ENCODE data around the gene CLEC9A. TPM values are rescaled to one million over a fixed set of nuclear protein-coding genes. Genes with fewer than 3 reads are reported as not detected.

The CLEC9A gene
- total RNA-seq, 1 experiment from 2014 or later, result not detected

DNA sequence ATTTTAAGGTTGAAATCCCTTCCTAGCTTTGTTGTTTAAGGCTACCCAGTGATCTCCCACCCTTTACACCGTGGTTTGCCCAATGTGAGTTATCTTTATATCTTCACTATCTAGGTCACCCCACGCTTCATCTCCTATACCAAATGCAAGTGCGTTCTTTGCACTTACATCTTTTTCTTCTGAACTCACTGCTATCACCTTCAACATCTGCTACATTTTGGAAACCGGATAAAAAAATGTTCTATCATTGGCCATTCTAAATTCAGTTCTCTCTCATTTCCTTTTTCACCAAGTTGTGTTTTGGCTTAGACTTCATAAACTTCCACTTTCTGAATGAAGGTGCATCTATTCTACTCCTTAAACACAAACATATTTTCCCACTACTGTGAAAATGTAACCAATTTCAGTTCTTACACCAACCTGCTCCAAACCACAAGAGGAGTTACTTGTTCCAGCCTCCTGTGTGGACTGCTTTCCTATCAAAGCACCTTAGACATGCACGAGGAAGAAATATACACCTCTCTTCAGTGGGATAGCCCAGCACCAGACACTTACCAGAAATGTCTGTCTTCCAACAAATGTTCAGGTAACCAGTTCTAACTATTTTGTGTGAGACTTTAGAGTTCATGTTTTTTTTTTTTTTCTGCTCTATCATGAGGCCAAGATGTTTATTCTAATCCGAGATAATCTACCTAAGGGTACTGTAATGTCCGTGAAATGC lies 21.9 kb downstream of the CLEC9A start:
- BruUV-seq (replicated peaks), result no TSS peak
- POLR2A ChIA-PET, result no interaction called here

DNA sequence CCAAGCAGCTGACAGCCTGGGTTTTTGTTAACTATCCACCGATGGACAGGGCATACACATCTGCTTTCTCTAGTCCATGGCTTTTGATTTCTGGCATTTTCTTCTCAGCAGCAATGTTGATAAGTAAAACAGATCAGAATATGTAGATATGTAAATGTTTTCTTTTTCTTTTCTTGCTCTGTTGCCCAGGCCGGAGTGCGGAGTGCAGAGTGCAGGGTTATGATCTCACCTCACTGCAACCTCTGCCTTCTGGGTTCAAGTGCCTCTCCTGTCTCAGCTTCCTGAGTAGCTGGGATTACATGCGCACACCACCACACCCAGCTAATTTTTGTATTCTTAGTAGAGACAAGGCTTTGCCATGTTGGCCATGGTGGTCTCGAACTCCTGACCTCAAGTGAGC lies 27.9 kb downstream of the CLEC9A start:
- no TSS peak for BruUV-seq (replicated peaks)
- no peaks in the 10 kb centered on the region for H3K36me3 Mint-ChIP-seq (ENCODE audit: insufficient read depth, unreplicated experiment)
- H3K4me1 Mint-ChIP-seq (ENCODE audit: low read depth, unreplicated experiment), result no peaks in the 10 kb centered on the region
- no peak for DNase-seq
- no peaks in the 10 kb centered on the region for H3K4me1 ChIP-seq
- TF ChIP-seq, protein P1, sequence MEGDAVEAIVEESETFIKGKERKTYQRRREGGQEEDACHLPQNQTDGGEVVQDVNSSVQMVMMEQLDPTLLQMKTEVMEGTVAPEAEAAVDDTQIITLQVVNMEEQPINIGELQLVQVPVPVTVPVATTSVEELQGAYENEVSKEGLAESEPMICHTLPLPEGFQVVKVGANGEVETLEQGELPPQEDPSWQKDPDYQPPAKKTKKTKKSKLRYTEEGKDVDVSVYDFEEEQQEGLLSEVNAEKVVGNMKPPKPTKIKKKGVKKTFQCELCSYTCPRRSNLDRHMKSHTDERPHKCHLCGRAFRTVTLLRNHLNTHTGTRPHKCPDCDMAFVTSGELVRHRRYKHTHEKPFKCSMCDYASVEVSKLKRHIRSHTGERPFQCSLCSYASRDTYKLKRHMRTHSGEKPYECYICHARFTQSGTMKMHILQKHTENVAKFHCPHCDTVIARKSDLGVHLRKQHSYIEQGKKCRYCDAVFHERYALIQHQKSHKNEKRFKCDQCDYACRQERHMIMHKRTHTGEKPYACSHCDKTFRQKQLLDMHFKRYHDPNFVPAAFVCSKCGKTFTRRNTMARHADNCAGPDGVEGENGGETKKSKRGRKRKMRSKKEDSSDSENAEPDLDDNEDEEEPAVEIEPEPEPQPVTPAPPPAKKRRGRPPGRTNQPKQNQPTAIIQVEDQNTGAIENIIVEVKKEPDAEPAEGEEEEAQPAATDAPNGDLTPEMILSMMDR (IDR thresholded peaks at IDR 0.05; ENCODE audit: insufficient read depth in 1 of 2, low read depth in 1 of 2, low read length in 1 of 2, severe bottlenecking in 1 of 2, unreplicated experiment in 1 of 2), result no peak
- no peaks in the 10 kb centered on the region for H3K9me3 Mint-ChIP-seq (ENCODE audit: unreplicated experiment)
- H3K4me3 Mint-ChIP-seq (ENCODE audit: unreplicated experiment), result no peak overlapping the region
- POLR2A ChIA-PET, result no interaction called here
- H3K27me3 Mint-ChIP-seq (ENCODE audit: insufficient read depth, unreplicated experiment), result peaks cover 4% of the 10 kb centered on the region
- no peak overlapping the region for H3K4me3 ChIP-seq (ENCODE audit: low read depth, low read length)
- H3K27ac Mint-ChIP-seq (ENCODE audit: unreplicated experiment), result no peak overlapping the region
- no peaks in the 10 kb centered on the region for H3K27me3 ChIP-seq (replicated peaks; ENCODE audit: control insufficient read depth, insufficient read depth, low read length)
- H3K9me3 ChIP-seq, result no peaks in the 10 kb centered on the region; the same call in none of the 2 replicates
- CTCF ChIA-PET, result no interaction called here
- H3K36me3 ChIP-seq (ENCODE audit: control insufficient read depth, insufficient read depth, low read length), result no peaks in the 10 kb centered on the region
- intact Hi-C loops (cut with micrococcal nuclease; ENCODE audit: unreplicated experiment), result no loop called here

More for the DNA sequence above, 21.9 kb downstream of the CLEC9A start:
- Mint-ChIP-seq H3K9me3 (ENCODE audit: unreplicated experiment) (no peaks in the 10 kb centered on the region), H3K4me3 (ENCODE audit: unreplicated experiment) (no peak overlapping the region), H3K36me3 (ENCODE audit: insufficient read depth, unreplicated experiment) (no peaks in the 10 kb centered on the region), H3K4me1 (ENCODE audit: low read depth, unreplicated experiment) (no peaks in the 10 kb centered on the region), H3K27me3 (ENCODE audit: insufficient read depth, unreplicated experiment) (peaks cover 17% of the 10 kb centered on the region), H3K27ac (ENCODE audit: unreplicated experiment) (no peak overlapping the region)
- H3K9me3 ChIP-seq, result no peaks in the 10 kb centered on the region; the same call in none of the 2 replicates
- CTCF ChIA-PET, result no interaction called here
- no peaks in the 10 kb centered on the region for H3K27me3 ChIP-seq (replicated peaks; ENCODE audit: control insufficient read depth, insufficient read depth, low read length)
- no peaks in the 10 kb centered on the region for H3K4me1 ChIP-seq
- no peak for DNase-seq
- TF ChIP-seq, protein P1 (IDR thresholded peaks at IDR 0.05; ENCODE audit: insufficient read depth in 1 of 2, low read depth in 1 of 2, low read length in 1 of 2, severe bottlenecking in 1 of 2, unreplicated experiment in 1 of 2), result no peak
- intact Hi-C loops (cut with micrococcal nuclease; ENCODE audit: unreplicated experiment), result no loop called here
- no peak overlapping the region for H3K4me3 ChIP-seq (ENCODE audit: low read depth, low read length)
- no peaks in the 10 kb centered on the region for H3K36me3 ChIP-seq (ENCODE audit: control insufficient read depth, insufficient read depth, low read length)

DNA sequence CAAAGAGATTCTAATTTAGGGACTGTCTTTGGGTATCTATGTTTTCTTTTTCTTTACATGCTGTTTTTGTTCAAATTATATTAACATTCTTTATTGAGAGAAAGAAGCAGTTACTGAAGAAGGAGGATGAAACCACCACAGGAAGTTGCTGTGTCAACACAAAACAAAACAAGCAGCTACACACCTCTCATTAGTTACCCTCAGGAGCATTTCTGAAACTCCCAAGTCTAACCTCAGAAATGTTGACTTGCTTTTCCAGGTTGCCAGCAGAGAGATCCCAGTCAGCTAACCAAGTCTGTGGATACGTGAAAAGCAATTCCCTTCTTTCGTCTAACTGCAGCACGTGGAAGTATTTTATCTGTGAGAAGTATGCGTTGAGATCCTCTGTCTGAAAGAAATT lies 34.8 kb downstream of the CLEC9A start:
- H3K4me1 Mint-ChIP-seq (ENCODE audit: low read depth, unreplicated experiment), result no peaks in the 10 kb centered on the region
- no peak overlapping the region for H3K27ac Mint-ChIP-seq (ENCODE audit: unreplicated experiment)
- H3K36me3 Mint-ChIP-seq (ENCODE audit: insufficient read depth, unreplicated experiment), result no peaks in the 10 kb centered on the region
- peaks cover 32% of the 10 kb centered on the region for H3K27me3 Mint-ChIP-seq (ENCODE audit: insufficient read depth, unreplicated experiment)
- Histone ChIP-seq H3K4me1 (no peaks in the 10 kb centered on the region), H3K36me3 (ENCODE audit: control insufficient read depth, insufficient read depth, low read length) (no peaks in the 10 kb centered on the region), H3K27me3 (replicated peaks; ENCODE audit: control insufficient read depth, insufficient read depth, low read length) (no peaks in the 10 kb centered on the region), H3K9me3 (no peaks in the 10 kb centered on the region), H3K4me3 (ENCODE audit: low read depth, low read length) (no peak overlapping the region)
- ChIA-PET POLR2A (no interaction called here), CTCF (no interaction called here)
- BruUV-seq (replicated peaks), result no TSS peak
- intact Hi-C loops (cut with micrococcal nuclease; ENCODE audit: unreplicated experiment), result no loop called here
- TF ChIP-seq, protein P1 (IDR thresholded peaks at IDR 0.05; ENCODE audit: insufficient read depth in 1 of 2, low read depth in 1 of 2, low read length in 1 of 2, severe bottlenecking in 1 of 2, unreplicated experiment in 1 of 2), result no peak
- no peaks in the 10 kb centered on the region for H3K9me3 Mint-ChIP-seq (ENCODE audit: unreplicated experiment)
- no peak overlapping the region for H3K4me3 Mint-ChIP-seq (ENCODE audit: unreplicated experiment)
- no peak for DNase-seq

All from Caco-2 (cell line).